Osteoblast (primary cell): ENCODE data around the gene KLHL11. TPM values are rescaled to one million over a fixed set of nuclear protein-coding genes. Genes with fewer than 3 reads are reported as not detected.

ENCODE experiments used
- DNase-seq: peaks from one replicate; pipeline ENCODE4 v3.0.0; 2011; ENCODE audit warnings: low spot score, mixed read lengths; ENCODE audit not compliant: insufficient read length; ENCODE audit errors: missing footprints
- H2AFZ ChIP-seq: 2 replicates; pipeline ENCODE4 v1.6.0; 2011; ENCODE audit warnings: mild to moderate bottlenecking, low read length
- H3K27ac ChIP-seq: 2 replicates; pipeline ENCODE4 v1.5.1; 2011; ENCODE audit warnings: mild to moderate bottlenecking, low read depth, low read length, moderate library complexity
- H3K27me3 ChIP-seq: 2 replicates; pipeline ENCODE4 v1.6.0; 2012; ENCODE audit warnings: mild to moderate bottlenecking, control low read depth, inconsistent platforms, low read length, moderate library complexity; ENCODE audit not compliant: insufficient read depth
- H3K36me3 ChIP-seq: 2 replicates; pipeline ENCODE4 v1.5.1; 2011; ENCODE audit warnings: mild to moderate bottlenecking, low read length, control low read depth, moderate library complexity; ENCODE audit not compliant: insufficient read depth
- H3K4me1 ChIP-seq: 2 replicates; pipeline ENCODE4 v1.5.1; 2011; ENCODE audit warnings: mild to moderate bottlenecking, low read length, control low read depth, moderate library complexity; ENCODE audit not compliant: insufficient read depth
- H3K4me2 ChIP-seq: 2 replicates; pipeline ENCODE4 v1.6.0; 2011; ENCODE audit warnings: mild to moderate bottlenecking, low read length; ENCODE audit not compliant: insufficient read depth
- H3K4me3 ChIP-seq: fragments of 200-600 bp; sonication (generic); 3 replicates; pipeline ENCODE4 v1.5.1; 2012; ENCODE audit warnings: mild to moderate bottlenecking, low read length, inconsistent platforms; ENCODE audit not compliant: insufficient read depth
- H3K79me2 ChIP-seq: 2 replicates; pipeline ENCODE4 v1.6.0; 2012; ENCODE audit warnings: mild to moderate bottlenecking, low read length, control low read depth, inconsistent platforms; ENCODE audit not compliant: insufficient read depth
- H3K9me3 ChIP-seq: 2 replicates; pipeline ENCODE4 v1.5.1; 2011; ENCODE audit warnings: low read depth, low read length, control low read depth
- H4K20me1 ChIP-seq: 2 replicates; pipeline ENCODE4 v1.6.0; 2012; ENCODE audit warnings: mild to moderate bottlenecking, low read length, control low read depth; ENCODE audit not compliant: insufficient read depth
- total RNA-seq: library from RNA; depleted of rRNA; stranded (reverse); fragments of >200 nt; gene quantifications from 2 replicates; pipeline ENCODE4 v1.2.3, GENCODE V29; 2012
- TF ChIP-seq, protein P1 (sequence below): IDR thresholded peaks from 2 replicates; pipeline ENCODE4 v1.5.1; 2011; ENCODE audit warnings: mild to moderate bottlenecking, low read depth, low read length, moderate library complexity; ENCODE audit errors: extremely low read depth

Gene KLHL11
- total RNA-seq, 1 donor: 34.7 TPM

DNA sequence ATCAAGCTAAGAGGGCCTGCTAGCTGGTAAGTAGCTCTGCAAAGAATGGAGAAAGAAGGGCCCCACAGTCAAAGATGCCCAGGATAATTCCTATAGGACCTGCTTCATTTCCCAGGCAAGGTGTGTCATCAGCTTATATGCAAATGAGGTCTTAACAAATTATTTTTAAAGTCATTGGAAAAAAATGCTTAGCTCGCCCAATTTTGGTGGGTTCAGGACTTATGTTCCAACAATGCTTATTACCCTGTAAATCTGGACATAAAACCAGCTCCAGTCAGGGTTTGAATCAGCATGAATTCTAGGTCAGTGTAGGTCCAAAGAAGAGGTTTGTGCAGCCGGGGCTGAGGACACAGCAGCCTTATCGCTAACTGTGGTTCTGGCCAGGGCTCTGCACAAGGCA, 28.2 kb upstream of the KLHL11 start:
- Histone ChIP-seq H3K27me3 (no peaks in the 10 kb centered on the region), H3K4me1 (peaks cover 16% of the 10 kb centered on the region), H2AFZ (no peak overlapping the region), H3K36me3 (peaks cover 91% of the 10 kb centered on the region), H3K4me2 (no peak overlapping the region), H3K4me3 (no peak overlapping the region), H4K20me1 (peaks cover 49% of the 10 kb centered on the region), H3K79me2 (peaks cover 38% of the 10 kb centered on the region), H3K27ac (no peak overlapping the region), H3K9me3 (no peaks in the 10 kb centered on the region)
- TF ChIP-seq, protein P1, sequence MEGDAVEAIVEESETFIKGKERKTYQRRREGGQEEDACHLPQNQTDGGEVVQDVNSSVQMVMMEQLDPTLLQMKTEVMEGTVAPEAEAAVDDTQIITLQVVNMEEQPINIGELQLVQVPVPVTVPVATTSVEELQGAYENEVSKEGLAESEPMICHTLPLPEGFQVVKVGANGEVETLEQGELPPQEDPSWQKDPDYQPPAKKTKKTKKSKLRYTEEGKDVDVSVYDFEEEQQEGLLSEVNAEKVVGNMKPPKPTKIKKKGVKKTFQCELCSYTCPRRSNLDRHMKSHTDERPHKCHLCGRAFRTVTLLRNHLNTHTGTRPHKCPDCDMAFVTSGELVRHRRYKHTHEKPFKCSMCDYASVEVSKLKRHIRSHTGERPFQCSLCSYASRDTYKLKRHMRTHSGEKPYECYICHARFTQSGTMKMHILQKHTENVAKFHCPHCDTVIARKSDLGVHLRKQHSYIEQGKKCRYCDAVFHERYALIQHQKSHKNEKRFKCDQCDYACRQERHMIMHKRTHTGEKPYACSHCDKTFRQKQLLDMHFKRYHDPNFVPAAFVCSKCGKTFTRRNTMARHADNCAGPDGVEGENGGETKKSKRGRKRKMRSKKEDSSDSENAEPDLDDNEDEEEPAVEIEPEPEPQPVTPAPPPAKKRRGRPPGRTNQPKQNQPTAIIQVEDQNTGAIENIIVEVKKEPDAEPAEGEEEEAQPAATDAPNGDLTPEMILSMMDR: no peak
- DNase-seq: no peak

DNA sequence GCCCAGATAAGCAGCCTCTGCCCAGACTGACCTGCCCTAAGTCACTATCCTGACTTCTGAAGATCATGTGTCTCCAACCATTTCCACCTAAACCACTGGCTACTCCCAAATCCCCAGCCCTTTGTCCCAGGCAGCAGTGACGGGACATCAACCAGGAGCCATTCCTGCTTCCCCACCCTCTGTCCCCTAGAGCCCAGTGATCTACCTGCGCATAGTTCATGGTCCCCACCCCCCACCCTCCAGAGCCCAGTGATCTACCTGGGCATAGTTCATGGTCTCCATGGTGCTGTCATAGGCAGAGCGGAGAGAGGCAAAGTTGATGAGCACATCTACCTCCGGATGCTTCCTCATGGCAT, 26.8 kb upstream of the KLHL11 start:
- Histone ChIP-seq H3K27ac (no peak overlapping the region), H3K27me3 (no peaks in the 10 kb centered on the region), H3K79me2 (peaks cover 41% of the 10 kb centered on the region), H2AFZ (no peak overlapping the region), H3K4me2 (no peak overlapping the region), H3K4me3 (no peak overlapping the region), H4K20me1 (peaks cover 42% of the 10 kb centered on the region), H3K4me1 (peaks cover 16% of the 10 kb centered on the region), H3K36me3 (peaks cover 91% of the 10 kb centered on the region), H3K9me3 (no peaks in the 10 kb centered on the region)
- DNase-seq: no peak
- TF ChIP-seq, protein P1: no peak

DNA sequence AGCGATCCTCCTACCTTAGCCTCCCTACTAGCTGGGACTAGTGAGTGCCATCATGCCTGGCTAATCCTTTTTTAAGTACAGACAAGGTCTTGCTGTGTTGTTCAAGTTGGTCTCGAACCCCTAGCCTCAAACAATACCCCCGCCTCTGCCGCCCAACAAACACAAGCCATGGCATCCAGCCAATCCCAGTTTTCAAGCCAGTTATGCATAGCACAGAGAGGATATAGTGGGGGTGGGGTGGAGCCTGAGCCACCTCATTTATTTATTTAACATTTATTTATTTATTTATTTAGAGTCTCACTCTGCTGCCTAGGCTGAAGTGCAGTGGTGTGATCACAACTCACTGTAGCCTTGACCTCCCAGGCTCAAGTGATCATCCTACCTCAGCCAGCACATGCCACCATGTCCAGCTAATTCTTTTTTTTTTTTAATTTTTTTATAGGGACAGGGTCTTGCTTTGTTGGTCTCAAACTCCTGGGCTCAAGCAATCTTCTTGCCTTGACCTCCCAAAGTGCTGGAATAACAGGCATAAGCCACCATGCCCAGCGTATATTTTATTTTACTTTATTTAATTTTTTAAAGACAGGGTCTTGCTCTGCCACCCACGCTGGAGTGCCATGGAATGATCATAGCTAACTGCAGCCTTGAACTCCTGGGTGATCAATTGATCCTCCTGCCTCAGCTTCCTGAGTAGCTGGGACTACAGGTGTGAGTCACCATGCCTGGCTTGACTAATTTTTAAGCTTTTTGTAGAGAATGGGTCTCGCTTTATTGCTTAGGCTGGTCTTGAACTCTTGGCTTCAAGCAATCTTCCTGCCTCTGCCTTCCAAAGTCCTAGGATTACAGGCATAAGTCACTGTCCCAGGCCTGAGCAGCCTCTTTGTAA, 26.2 kb upstream of the KLHL11 start:
- H3K4me2 ChIP-seq: no peak overlapping the region
- no peaks in the 10 kb centered on the region for H3K27me3 ChIP-seq
- H3K4me3 ChIP-seq: no peak overlapping the region
- H3K4me1 ChIP-seq: peaks cover 16% of the 10 kb centered on the region
- peaks cover 40% of the 10 kb centered on the region for H4K20me1 ChIP-seq
- DNase-seq: no peak
- TF ChIP-seq, protein P1: no peak
- peaks cover 90% of the 10 kb centered on the region for H3K36me3 ChIP-seq
- no peak overlapping the region for H3K27ac ChIP-seq
- H3K79me2 ChIP-seq: peaks cover 38% of the 10 kb centered on the region
- no peak overlapping the region for H2AFZ ChIP-seq
- no peaks in the 10 kb centered on the region for H3K9me3 ChIP-seq

DNA sequence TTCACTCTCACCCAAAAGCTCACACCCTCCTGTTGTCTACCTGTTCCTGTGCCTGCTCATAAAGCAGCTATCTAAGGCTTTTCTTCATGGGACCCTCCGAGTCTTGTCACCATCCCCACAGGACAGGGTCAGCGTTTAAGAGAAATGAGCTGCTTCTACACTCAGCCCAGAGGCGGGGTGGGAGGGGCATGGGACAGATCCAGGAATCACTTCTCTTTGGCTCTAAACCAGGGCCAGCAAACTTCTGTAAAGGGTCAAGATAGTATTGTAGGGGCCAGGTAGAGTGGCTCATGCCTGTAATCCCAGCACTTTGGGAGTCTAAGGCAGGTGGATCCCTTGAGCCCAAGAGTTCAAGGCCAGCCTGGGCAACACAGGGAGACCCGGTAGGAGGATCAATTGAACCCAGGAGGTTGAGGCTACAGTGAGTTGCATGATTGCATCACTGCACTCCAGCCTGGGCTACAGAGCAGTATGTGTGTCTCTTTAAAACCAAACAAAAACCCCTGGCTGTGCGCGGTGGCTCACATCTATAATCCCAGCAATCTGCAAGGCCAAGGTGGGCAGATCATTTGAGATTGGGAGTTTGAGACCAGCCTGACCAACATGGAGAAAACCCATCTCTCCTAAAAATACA, 23.2 kb upstream of the KLHL11 start:
- TF ChIP-seq, protein P1: no peak
- Histone ChIP-seq H4K20me1 (peaks cover 21% of the 10 kb centered on the region), H3K27me3 (no peaks in the 10 kb centered on the region), H3K36me3 (peaks cover 93% of the 10 kb centered on the region), H3K9me3 (no peaks in the 10 kb centered on the region), H3K27ac (no peak overlapping the region), H3K4me2 (no peak overlapping the region), H3K4me3 (no peak overlapping the region), H3K4me1 (no peaks in the 10 kb centered on the region), H3K79me2 (peaks cover 30% of the 10 kb centered on the region), H2AFZ (no peak overlapping the region)
- DNase-seq: peak; percentile 49
